NCI-H146 treated with DMSO at 0.1 percent for 48 hours (cell line): ENCODE measurements around the gene SLC24A1.
"Not testable (repeated sequence)": the region's sequence is repeated elsewhere in the genome, so short reads cannot be mapped to it uniquely, and the experiment has no call there.

Experiments used
- DNase-seq: peaks from one replicate; lab custom pipeline; 2025; ENCODE audit not compliant: unreplicated experiment; lab: John Stamatoyannopoulos, UW

SLC24A1 gene

GRCh38 chr15:65621638-65622037 lies at the start of gene SLC24A1:
Gene SLC24A1, plus strand, starts transcription at chr15:65621938. Its CDS starts 2,143 bp downstream, at chr15:65624081.
- no peak for DNase-seq

GRCh38 chr15:65571971-65572370 lies 49.8 kb upstream of the SLC24A1 start:
- DNase-seq: no peak

- DNase-seq: no peak
These were observed 45.1 kb upstream of the SLC24A1 start for GRCh38 chr15:65576664-65577063.

GRCh38 chr15:65577129-65577996 lies 44.4 kb upstream of the SLC24A1 start:
- no peak for DNase-seq

DNA sequence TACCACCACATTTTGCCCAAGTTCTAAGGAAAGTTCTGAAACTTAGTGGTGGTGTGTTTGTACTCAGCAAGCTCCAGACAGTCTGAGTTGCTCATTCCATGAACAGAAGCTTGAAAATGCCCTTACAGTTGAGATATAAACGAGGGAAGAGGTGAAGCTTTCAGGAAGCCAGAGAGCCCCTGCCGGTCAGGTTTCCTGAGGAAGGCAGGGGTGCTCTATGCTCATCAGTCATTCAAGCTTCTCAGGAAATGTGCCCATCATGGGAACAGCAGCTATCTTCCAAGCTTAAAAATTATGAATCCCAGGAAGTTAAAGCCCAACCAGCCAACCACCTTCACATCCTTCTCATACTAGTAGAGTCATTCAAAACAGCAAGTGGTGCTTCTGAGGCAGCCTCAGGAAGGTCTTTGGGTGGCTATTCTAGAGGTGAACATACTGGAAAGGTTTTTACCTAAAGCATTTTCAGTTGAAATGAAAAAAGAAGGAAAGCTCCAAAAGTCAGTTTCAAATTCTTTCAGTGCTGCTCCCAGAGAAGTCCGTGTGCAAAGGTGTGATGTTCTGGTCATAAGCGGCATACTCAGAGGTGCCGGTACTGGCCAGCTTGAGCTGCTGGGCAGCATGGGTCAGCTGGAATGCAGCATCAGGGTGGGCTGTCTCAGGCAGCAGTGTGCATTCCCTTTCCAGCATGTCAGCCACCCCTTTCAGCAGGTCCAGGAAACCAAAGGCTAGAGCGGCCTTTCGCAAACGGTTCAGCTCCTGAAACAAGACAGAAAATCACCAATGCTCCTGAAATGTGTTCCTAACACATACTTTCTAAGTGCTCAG lies 42.6 kb upstream of the SLC24A1 start:
- DNase-seq: no peak

GRCh38 chr15:65579762-65580161 lies 42.0 kb upstream of the SLC24A1 start:
- DNase-seq: no peak

GRCh38 chr15:65580287-65580686 lies 41.5 kb upstream of the SLC24A1 start:
- no peak for DNase-seq

DNA sequence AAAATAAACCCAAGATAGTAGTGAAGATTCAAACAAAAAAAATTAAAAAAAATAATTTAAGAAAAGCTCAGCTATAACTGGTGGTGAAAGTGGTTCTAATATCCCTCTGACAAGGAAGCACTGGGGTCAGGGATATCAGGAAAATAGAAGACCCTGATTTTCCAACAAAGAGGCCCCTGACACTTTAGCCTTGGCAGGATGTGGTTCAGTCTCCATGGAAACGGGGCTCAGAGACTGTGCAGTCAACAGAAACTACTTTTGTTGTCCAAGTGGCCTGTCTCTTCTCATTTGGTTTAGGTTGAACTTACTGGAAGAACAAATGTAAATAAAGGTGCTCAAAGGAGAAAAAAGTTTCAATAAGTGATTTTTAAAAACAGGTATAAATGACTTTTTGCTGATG lies 38.0 kb upstream of the SLC24A1 start:
- no peak for DNase-seq

GRCh38 chr15:65584241-65584640 lies 37.5 kb upstream of the SLC24A1 start:
- DNase-seq: no peak

GRCh38 chr15:65587094-65587493 lies 34.6 kb upstream of the SLC24A1 start:
- DNase-seq: no peak

- DNase-seq: no peak
These were observed 25.8 kb upstream of the SLC24A1 start for GRCh38 chr15:65595960-65596359.

GRCh38 chr15:65598468-65598867 lies 23.3 kb upstream of the SLC24A1 start:
- DNase-seq: no peak

- no peak for DNase-seq
These were observed 22.1 kb upstream of the SLC24A1 start for GRCh38 chr15:65599677-65600076.

DNA sequence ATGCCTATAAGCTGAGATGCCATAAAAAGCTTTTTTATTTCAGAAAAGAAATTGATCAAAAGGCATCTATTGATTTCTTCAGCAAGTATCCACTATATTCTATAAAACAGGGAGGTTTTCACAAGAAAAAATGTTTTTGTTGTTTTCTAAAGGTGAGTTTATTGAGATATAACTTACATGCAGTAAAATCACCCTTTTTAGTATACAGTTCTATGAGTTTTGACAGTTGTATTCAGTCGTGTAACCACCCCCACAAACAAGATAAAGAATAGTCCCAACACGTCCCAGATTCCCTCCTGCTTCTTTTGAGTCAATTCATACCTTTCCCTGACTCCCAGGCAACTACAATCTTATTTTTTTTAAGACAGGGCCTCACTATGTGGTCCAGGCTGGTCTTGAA lies 18.6 kb upstream of the SLC24A1 start:
- no peak for DNase-seq

DNA sequence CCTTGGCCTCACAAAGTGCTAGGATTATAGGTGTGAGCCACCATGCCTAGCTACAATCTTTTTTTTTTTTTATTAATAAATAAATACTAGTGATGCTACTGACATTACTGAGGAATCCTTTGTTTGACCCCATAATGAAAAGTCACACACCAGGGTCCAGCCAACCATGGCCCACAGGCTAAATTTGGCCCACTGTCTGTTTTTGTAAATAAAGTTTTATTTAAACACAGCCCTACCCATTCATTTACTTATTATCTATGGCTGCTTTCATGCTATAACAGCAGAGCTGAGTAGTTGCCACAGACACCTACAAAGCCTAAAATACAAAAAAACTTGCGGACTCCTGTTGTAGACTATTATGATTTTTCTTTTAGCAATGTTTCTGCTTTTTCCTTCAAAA lies 18.2 kb upstream of the SLC24A1 start:
- no peak for DNase-seq

DNA sequence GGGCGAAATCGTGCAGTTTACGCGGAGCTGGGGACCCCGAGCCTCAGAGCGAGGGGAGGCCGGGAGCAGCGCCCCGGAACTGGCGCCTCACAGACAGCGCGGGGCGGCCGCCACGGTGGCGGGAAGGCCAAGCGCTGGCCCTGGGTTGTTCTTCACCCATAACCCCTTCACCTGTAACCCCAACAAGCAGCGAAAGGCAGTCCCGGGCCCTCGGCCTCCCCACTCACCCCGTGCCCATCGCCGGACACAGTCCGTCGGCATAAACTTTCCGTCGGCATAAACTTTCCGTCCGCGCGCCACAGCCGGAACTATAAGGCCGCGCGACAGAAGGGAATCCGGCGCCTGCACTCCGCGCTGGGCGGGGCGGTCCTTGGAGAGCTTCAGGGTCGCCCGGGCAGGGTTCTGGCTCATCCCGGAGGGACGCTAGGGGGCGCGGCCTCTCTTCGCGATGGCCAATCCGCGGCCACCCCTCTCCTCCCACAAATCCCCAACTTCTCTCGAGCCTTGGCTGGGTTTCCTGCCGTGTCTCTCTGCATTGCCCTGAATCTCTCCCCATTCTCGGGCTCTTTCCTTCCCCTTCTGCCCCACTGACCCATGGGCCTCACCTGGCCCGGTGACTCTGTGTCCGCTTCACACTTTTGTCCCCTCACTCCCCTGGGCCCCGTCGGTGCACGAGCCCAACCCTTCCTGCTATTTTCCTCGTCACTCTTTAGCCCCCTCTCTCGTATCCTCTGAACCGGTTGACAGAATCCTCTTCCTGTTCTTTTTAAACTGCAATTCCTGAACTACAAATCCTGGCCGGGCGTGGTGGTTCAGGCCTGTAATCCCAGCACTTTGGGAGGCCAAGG lies 10.6 kb upstream of the SLC24A1 start, which contains the start of gene INTS14:
Gene INTS14, minus strand, starts transcription at position 261 of the 848 bp plus-strand sequence. CDS start 3,751 bp downstream, outside the sequence.
- DNase-seq: peak; percentile 82

- DNase-seq: no peak
These were observed 9.7 kb upstream of the SLC24A1 start for GRCh38 chr15:65611888-65612615.

GRCh38 chr15:65612616-65612946 lies 9.2 kb upstream of the SLC24A1 start:
- no peak for DNase-seq

GRCh38 chr15:65612949-65613744 lies 8.6 kb upstream of the SLC24A1 start:
- no peak for DNase-seq

GRCh38 chr15:65615887-65616286 lies 5.9 kb upstream of the SLC24A1 start:
- not testable (repeated sequence) for DNase-seq
